AG09309 (cell line): Measurements from ENCODE around the gene CD40.

Source experiments
- DNase-seq: peaks from one replicate; pipeline ENCODE4 v3.0.0-alpha.2; 2010; ENCODE audit warnings: low read depth
- H3K4me3 ChIP-seq: 2 replicates; pipeline ENCODE4 v1.5.1; 2011; ENCODE audit warnings: mild to moderate bottlenecking, low read depth, low read length, moderate library complexity; ENCODE audit not compliant: control insufficient read depth
- TF ChIP-seq, protein P1 (sequence below): IDR thresholded peaks from 2 replicates; pipeline ENCODE4 v1.5.1; 2011; ENCODE audit warnings: mild to moderate bottlenecking, low read depth, low read length, inconsistent platforms; ENCODE audit not compliant: insufficient read depth, control insufficient read depth; ENCODE audit errors: missing control alignments

The CD40 gene

DNA sequence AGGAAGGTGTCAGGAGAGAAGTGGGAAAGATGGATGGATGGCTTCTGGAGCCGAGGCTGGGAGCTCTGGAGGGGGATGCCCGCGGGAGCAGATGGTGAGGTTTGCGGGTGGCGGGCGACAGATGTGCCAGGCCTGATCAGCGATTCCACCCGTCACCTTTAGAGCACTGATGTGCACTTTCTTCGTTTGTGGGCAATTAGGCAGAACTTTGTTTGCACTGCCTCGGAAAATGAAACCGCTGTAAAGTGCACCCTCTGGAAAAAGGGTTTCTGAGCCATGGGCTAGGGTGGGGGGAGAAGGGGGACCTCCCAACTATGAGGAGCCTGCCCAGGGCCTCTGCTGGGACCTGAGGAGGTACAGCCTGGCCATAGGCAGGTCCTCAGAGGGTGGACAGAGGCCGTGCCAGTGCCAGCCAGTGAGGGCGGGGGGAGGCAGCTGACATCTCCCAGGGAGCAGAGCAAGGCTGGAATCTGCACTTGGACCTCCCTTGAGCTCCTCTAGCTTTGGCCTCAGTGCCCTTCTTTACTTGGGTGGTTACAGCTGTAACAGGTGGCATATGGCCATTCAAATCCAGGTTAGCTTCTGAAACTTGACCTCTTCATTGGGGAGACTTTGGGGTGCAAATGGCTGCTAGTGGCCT lies 58.7 kb downstream of the CD40 start:
- H3K4me3 ChIP-seq, result no peak overlapping the region
- TF ChIP-seq, protein P1, sequence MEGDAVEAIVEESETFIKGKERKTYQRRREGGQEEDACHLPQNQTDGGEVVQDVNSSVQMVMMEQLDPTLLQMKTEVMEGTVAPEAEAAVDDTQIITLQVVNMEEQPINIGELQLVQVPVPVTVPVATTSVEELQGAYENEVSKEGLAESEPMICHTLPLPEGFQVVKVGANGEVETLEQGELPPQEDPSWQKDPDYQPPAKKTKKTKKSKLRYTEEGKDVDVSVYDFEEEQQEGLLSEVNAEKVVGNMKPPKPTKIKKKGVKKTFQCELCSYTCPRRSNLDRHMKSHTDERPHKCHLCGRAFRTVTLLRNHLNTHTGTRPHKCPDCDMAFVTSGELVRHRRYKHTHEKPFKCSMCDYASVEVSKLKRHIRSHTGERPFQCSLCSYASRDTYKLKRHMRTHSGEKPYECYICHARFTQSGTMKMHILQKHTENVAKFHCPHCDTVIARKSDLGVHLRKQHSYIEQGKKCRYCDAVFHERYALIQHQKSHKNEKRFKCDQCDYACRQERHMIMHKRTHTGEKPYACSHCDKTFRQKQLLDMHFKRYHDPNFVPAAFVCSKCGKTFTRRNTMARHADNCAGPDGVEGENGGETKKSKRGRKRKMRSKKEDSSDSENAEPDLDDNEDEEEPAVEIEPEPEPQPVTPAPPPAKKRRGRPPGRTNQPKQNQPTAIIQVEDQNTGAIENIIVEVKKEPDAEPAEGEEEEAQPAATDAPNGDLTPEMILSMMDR, result no peak
- DNase-seq, result no peak

DNA sequence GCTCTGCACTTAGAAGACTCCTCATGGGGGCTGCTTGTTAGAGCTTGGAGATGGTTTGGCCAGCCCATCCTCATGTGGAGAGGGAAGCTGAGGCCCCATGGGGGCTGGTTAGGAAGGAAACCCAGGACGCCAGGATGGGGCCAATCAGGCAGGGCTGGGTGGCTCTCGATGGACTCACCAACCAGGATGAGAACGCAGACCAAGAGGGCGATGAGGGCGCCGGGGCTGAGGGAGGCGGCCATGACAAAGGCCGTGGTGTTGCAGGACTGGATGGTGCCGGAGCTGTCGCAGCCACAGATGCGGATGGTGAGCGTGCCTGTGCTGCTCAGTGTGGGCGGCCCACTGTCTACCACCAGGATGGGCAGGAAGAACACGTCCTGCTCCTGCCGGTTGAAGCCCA lies 59.7 kb downstream of the CD40 start:
- TF ChIP-seq, protein P1, result no peak
- no peak overlapping the region for H3K4me3 ChIP-seq
- no peak for DNase-seq

DNA sequence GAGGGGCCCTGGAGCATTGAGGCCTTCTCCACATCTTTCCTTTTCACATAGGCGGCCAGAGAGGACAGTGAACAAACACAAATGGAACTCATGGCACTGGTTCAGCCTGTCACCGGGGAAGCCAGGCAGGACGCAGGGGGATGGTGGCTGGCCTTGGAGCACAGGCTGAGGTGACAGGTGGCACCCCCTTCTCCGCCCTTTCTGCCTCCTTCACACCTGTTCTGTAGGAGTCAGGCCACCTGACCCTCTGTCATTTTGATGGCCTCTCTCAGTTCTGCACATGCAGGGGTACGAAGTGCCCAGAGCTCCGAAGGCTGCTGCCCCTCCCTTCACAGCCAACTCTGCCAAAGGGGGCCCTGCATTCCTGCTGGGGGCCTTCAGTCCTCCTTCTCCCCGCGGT lies 60.8 kb downstream of the CD40 start:
- DNase-seq, result no peak
- TF ChIP-seq, protein P1, result no peak
- H3K4me3 ChIP-seq, result no peak overlapping the region
